ENCODE results near the gene ANKRD28.
"Not testable (repeated sequence)": the region's sequence is repeated elsewhere in the genome, so short reads cannot be mapped to it uniquely, and the experiment has no call there.

ANKRD28 gene

DNA sequence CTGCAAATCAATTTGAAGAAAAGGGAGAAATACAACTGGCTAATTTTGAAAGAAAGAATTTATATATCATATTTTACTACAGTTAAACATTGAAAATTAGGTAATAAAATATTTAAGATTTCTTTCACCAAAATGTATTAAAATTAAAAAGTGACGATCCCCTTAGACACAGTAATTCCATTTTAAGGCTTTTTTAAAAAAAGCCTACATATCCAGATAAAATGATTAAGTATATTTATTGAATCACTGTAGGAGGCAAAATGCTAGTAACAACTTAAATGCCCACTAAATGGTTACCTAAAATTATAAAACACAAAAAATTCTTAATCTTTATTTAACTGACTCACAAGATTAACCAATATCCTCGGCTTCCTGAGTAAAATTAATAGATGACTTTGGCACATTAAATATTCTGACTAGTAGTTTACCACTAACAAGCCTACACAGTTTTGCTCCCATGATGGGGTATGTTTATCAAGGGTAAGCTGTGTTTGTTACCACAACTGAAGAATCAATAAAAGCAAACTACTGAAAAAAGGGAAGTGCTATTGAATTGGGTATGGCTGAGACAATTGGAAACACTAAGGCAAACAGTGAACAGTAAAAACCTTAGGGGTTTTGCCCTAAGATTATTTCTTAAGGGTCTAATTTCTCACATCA is 28.4 kb downstream of the ANKRD28 start:
- DNase-seq = no peak

DNA sequence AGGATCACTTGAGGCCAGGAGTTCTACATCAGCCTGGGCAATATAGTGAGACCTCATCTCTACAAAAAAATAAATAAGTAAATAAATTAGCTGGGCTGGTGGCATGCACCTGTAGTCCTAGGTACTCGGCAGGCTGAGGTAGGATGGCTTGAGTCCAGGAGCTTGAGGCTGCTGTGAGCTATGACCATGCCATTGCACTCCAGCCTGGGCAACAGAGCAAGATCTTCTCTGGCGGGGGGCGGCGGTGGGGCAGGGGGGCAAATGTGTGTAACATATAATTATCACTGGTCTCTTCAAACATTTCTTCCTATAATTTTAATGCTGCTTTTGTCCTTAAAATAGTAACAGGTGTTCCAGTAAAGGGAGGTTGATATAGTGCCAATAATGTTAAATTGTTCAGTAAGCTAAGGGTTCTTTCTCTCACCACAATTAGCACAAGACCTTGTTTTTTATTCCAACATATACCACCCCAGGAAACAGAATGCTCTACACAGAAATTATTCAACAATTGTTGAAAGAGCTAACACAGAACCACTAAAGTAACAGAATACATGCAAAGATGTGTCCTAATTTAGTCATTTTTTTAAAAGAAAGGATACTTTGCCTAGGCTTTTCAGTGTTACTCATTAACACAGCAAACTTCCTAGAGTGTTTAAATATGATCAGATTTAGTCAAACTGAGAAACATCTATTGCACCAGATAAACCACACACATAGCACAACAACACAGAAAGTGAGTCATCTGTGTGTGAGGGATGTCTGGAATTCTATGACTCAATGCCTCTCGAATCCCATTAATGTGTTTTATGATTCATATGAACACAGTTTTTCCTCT is 29.1 kb downstream of the ANKRD28 start:
- DNase-seq = peak; percentile 51

DNA sequence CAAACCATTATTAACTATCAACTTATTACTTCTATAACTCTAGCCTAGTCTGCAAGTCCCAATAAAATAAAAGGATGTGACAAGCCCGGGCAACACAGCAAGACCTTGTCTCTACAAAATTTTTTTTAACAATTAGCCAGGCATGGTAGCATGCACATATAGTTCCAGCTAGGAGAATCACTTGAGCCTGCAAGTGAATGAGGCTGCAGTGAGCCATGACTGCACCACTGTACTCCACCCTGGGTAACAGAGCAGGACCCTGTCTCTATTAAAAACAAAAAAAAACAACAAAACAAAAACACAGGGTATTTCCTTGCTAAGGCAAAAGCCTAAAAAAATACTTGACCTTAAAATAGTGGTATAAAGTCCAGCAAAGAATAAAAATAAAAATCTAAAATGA is 31.4 kb downstream of the ANKRD28 start:
- DNase-seq = no peak

DNA sequence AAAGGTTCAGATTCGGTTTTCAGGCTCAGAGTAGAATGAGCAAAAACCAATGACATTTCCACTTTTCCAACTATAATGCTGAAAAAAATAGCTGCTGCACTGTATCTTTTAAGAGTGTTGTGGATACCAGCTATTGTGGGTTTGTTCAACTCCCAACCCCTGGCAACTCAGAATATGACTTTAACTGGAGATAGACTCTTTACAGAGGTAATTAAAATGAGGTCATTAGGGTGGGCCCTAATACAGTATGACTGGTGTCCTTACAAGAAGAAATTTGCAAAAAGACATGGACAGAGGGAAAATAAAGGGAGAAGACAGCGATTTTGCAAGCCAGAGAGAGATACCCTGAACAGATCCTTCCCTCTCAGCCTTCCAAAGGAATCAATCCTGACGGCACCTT is 39.5 kb downstream of the ANKRD28 start:
- DNase-seq = no peak

DNA sequence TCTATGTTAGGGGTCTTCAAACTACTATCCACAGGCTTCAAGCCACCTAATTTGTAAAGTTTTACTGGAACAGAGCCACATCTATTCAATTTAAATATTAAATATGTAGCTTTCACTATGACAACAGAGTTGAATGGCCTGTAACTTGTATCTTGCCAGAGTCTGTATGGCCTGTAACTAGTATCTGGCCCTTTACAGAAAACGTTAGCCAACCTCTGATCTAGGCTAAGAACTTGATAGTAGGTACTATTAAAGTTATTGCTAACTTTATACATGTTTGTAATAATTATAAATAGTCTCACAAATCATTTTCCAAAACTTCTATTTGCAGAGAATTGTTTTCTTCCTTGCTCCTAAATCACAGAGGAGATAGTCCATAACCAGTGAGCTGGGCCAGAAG is 40.0 kb downstream of the ANKRD28 start:
- DNase-seq = no peak

DNA sequence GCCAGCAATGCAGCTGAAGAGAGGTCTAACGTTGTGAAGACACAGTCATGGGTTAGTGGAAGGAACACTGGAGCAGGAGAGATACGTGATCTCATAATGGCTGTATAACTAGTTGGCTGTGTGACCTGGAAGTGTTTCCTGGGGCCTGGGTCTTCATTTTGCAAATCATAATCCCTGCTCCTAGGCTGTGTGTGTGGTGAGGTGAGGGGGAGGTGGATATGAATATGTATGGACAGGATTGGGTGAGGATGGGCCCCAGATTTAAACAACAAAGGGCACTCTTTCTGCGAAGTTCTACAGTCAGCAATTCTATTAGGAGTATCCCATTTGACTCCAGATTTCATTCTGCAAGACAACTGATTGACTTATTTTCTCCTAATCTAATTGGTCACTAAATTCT is 41.3 kb downstream of the ANKRD28 start:
- DNase-seq = no peak

DNA sequence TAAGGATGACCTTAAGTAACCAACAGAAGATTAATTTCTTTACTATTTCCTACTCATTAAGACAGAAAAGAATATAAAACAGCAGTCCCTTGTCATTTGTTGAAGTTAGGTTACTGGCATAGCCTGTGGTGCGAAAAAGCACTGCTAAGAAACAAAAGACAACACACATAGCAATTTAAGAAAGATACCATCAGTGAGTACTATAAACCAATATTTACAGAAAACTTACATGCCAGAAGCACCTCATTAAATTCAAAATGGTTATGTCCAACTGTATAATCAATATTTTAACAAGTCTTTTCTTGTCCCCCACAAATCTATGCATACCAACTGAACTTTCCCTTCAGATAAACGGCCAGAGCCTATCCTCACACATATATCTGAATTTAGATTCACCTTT is 42.0 kb downstream of the ANKRD28 start:
- DNase-seq = no peak

DNA sequence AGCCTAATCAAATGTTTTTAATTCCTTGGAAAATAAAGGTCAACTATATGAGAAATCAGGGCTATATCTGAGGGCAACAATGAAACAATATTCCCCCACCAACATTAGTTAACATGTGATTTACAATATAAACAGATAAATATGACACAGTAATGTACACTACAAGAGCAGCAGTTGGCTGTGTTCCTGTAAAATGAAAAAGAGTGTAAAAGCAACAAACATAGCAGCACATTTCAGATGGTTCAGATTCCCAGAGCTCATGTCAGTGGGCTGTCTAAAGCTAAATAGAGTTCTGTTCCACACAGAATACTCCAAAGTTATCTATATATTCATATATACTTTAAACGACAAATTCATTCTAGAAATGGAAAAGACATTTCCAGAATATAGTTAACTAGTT is 42.6 kb downstream of the ANKRD28 start:
- no peak for DNase-seq

DNA sequence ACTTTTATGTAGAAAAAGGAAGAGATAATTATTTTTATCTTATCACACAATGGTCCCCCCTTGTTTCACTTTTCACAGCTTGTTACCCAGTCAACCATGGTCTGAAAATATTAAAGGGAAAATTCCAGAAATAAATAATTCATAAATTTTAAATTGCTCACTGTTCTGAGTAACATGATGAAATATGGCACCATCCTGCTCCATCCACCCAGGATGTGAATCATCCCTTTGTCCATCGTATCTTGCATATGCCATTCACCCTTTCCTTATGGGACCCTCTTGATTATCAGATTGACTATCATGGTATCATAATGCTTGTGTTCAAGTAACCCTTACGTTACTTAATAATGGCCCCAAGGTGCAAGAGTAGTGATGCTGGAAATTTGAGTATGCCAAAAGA is 43.7 kb downstream of the ANKRD28 start:
- DNase-seq = no peak

DNA sequence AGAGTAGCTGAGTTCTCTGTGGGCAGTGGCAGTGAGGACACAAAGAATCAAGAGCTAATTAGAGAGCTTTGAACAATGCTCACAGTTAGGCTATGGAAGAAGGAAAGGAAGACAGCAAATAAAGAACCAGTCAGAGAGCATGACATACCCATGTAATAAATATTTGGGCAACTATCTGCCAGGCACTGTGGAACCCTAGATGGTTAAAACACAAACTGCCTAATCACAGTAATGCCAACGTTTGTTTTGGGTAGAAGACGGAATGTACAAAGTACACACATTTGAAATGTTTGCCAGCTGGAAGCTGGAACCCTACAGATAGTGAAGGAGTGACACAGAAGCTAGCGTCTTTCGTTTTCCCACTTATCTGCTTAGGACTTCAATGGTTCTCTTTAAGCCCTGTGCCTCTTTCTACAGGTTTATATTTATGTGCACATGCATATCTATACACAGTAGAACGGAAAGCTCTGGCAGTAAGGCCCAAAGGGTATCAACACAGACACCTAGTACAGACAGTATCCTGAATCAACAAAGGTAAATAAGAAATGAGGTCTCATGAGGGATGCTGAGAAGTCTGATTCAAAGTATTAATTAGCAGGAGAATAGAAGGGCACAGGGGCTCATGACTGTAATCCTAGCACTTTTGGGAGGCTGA is 44.6 kb downstream of the ANKRD28 start:
- DNase-seq = no peak

DNA sequence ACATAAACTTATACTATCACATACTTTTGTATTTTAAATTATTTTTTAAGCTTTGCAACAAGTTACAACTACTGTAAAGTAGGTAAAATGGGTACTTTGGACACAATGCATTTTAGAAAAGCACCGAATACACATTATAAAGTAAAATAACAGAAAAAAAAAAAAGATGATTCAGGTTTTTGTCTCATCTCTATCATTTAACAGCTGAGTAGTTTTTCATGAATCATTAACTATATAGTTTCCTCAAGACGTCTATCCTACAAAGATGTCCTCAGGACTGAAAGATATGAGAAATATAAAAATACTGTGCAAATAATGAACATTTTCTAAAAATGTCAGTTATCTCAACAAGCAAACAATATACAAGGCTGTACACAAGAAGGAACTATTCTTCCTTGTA is 46.9 kb downstream of the ANKRD28 start:
- DNase-seq = no peak

DNA sequence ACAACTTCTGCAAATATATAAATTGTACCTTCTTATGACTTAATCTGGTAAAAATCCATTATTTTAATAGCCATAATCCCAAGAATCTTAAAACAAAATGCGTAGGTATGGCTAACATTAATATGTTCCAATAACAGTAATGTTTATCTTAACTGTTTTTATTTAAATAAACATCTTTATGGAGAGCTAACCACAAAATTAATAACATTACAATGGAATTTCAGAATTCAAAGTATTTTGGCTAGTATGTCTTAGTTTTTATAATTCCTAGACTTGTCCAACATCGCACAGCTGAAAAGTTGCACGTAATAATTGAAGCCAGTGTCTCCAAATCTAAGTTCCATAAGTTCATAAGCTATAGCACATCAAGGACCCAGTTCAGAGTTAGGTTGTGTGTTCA is 47.6 kb downstream of the ANKRD28 start:
- DNase-seq = no peak

DNA sequence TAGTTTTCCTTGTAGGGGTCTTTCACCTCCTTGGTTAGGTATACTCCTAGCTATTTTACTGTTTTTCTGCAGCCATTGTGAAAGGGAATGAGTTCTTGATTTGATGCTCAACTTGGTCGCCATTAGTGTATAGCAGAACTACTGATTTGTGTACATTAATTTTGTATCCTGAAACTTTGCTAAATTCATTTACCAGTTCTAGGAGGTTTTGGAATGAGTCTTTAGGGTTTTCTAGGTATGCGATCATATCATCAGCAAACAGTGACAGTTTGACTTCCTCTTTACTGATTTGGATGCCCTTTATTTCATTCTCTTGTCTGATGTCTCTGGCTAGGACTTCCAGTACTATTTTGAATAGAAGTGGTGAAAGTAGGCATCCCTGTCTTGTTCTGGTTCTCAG is 51.9 kb downstream of the ANKRD28 start:
- DNase-seq = not testable (repeated sequence)

DNA sequence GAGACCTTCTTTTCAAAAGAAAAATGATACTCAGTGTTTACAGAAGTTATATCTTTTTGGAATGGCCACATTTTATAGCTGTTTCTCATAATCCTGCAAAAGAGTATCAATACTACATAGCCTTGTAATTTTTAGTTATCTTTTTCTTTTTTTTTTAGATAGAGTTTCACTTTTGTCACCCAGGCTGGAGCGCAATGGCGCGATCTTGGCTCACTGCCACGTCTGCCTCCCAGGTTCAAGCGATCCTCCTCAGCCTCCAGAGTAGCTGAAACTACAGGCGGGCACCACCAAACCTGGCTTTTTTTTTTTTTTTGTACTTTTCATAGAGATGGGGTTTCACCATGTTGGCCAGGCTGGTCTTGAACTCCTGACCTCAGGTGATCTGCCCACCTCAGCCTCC is 53.6 kb downstream of the ANKRD28 start:
- no peak for DNase-seq

DNA sequence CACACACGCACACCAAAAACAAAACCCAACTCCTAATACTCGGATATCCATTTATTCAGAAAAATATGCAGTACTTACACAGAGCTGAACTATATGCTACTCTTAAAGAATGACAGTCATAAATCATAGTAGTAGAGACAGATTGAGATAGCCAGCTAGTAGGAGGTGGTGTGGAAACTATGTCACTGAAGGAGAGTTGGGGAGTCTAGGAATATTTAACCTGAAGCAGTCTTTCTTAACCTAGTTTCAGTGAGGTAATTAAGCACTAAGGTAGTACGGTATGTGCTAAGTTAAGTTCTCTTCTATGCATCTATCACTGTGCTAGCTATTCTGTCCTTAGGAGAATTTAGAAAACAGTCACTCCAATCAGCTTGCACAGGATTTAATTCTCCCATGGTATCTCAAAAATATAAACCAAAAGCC is 54.2 kb downstream of the ANKRD28 start:
- DNase-seq = no peak

DNA sequence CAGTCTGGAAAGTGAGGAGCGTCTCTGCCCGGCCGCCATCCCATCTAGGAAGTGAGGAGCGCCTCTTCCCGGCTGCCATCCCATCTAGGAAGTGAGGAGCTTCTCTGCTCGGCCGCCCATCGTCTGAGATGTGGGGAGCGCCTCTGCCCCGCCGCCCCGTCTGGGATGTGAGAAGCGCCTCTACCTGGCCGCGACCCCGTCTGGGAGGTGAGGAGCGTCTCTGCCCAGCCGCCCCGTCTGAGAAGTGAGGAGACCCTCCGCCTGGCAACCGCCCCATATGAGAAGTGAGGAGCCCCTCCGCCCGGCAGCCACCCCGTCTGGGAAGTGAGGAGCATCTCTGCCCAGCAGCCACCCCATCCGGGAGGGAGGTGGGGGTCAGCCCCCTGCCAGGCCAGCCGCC is 55.5 kb downstream of the ANKRD28 start:
- not testable (repeated sequence) for DNase-seq

DNA sequence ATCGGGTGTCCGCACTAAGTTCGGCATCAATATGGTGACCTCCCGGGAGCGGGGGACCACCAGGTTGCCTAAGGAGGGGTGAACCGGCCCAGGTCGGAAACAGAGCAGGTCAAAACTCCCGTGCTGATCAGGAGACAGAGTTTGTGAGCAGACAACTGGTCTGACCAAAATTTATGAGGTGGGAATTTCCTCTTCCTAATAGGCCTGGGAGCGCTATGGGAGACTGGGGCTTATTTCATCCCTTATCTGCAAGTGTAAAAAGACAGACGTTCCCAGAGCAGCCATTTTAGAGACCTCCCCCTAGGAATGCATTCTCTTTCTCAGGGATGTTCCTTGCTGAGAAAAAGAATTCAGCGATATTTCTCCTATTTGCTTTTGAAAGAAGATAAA is 59.2 kb downstream of the ANKRD28 start:
- not testable (repeated sequence) for DNase-seq

DNA sequence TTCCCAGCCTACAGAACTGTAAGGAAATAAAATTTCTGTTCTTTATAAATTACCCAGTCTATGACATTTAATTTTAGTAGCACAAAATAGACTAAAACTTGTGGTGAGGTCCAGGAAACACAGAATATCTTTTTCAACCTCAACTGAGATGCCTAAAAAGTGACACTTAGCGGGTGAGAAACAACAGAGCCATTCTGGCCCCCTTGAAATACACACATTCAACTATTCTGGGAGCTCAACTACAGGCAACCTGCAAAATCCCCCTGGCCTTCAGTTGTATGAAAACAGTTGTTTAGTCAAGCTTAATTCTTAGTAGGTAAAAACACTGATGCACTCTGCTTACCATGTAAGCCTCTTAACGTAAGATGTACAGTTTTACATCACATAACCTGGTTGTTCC is 66.8 kb downstream of the ANKRD28 start:
- no peak for DNase-seq

DNA sequence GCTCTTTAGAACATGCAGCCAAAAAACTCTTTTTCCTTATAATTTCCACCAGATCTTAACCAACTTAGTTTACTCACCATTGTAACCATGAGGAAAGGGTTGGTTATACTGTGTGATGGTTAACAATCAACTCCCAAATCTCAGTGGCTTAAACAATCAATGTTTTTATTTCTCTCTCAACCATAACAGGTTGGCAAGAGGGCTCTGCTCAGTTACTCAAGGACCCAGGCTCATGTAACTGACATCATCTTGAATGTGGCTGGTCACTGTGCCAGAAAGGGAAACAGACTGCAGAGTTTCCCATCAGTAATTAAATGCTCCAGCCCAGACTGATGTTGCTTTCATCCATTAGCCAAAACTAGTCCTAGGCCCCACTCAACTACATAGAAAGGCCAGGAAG is 69.0 kb downstream of the ANKRD28 start:
- DNase-seq = no peak

DNA sequence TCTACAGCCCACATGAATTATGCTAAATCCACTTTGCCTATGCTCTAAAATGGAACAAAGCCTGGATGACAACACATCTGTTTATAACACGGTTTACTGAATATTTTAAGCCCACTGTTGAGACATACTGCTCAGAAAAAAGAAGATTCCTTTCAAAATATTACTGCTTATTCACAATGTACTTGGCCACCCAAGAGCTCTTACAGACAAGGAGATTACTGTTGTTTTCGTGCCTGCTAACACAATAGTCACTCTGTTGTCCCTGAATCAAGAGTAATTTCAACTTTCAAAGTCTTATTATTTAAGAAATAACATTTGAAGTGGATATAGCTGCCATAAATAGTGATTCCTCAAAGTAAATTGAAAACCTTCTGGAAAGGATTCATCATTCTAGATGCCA is 70.9 kb downstream of the ANKRD28 start:
- DNase-seq = no peak

DNA sequence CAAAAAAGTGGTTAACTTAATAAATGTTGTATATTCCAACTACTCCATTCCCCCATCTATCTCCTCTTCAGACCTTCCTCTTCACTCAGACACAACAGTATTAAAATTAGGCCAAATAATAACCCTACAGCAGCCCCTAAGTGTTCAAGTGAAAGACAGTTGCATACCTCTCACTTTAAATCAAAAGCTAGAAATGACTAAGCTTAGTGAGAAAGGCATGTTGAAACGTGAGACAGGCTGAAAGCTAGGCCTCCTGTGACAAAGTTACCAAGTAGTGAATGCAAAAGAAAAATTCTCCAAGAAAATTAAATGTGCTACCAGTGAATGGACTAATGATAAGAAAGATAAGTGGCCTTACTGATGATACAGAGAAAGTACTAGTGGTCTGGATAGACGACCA is 71.7 kb downstream of the ANKRD28 start:
- DNase-seq = no peak

DNA sequence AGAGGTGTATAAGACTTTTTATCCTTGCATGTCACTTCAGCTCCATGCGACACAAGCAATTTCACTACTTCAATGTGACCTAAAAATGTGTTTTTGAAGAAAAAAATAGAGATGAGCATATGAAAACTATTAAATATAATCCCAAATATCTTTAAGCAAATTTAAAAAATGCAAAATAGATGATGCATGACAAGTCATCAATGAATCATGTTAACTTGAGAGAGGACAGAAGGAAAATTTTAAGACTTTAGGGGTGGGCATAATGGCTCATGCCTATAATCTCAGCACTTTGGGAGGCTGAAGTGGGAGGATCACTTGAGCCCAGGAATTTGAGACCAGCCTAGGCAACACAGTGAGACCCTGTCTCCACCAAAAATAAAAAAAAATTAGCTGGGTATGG is 73.3 kb downstream of the ANKRD28 start:
- no peak for DNase-seq

DNA sequence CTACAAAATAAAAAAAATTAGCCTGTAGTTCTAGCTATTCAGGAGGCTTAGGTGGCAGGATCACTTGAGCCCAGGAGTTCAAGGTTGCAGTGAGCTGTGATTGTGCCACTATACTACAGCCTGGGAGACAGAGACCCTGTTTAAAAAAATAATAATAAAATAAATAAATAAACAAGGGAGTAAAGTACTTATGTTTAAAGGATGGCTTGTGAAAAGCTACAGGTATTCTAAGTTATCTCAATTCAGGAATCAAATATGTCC is 74.2 kb downstream of the ANKRD28 start:
- DNase-seq = no peak

DNA sequence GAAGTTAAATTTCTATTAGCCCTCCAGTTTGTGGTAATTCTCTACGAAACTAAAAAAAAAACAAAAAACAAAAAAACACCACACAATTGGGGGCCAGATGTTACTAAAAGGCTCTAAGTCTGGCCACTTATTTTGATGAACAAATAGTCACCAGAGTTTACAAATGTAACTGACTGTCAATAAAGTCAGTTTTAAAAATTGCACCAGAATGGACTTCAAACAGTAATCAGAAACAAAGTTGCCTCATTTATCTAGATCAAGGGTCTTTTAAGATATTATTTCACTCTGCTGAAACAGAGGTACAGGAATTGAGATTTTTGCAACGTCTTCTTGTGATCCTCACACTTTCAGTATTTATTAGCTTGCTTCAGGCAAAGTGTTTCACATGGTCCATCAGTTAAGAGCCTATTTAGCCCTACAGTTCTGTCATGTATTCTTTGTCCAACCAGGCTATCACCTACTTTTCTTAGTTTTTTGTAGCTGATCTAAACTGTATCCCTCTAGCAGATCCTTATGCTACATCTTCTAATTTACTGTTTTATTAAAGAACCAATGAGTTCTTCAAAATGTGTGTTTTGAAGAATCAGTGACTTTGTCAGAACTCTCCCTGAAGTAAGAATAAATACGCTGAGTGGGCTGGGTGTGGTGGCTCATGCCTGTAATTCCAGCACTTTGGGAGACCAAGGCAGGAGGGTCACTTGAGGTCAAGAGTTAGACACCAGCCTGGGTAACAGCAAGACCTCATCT is 74.7 kb downstream of the ANKRD28 start:
- DNase-seq = no peak
